WTC11 (cell line): Measurements from ENCODE around the gene SSX4B.
"Not testable (repeated sequence)": the region's sequence is repeated elsewhere in the genome, so short reads cannot be mapped to it uniquely, and the experiment has no call there.

ENCODE experiments used
- ATF2 ChIP-seq: sonication (generic); formaldehyde crosslinking; IDR thresholded peaks from 2 replicates; pipeline ENCODE4 v1.8.1; 2022; ENCODE audit warnings: low read depth, missing genetic modification reagents, borderline replicate concordance
- CREM ChIP-seq: sonication (generic); formaldehyde crosslinking; IDR thresholded peaks from 2 replicates; pipeline ENCODE4 v1.8.1; 2022; ENCODE audit warnings: mild to moderate bottlenecking, missing genetic modification reagents, moderate library complexity
- CTCF ChIP-seq: fragments of 200-600 bp; IDR thresholded peaks from 2 replicates; pipeline ENCODE4 v1.8.0; 2022; ENCODE audit warnings: antibody characterized with exemption
- FOXK1 ChIP-seq: sonication (generic); formaldehyde crosslinking; IDR thresholded peaks from 2 replicates; pipeline ENCODE4 v1.8.0; 2022; ENCODE audit warnings: mild to moderate bottlenecking, moderate library complexity, missing genetic modification reagents
- MAX ChIP-seq: sonication (generic); formaldehyde crosslinking; IDR thresholded peaks from 2 replicates; pipeline ENCODE4 v1.8.0; 2022; ENCODE audit warnings: mild to moderate bottlenecking, missing genetic modification reagents
- NFATC4 ChIP-seq: fragments of 250-450 bp; sonication (Bioruptor Pico); IDR thresholded peaks from 2 replicates; pipeline ENCODE4 v1.9.0; 2021; ENCODE audit warnings: mild to moderate bottlenecking
- RELA ChIP-seq: sonication (generic); formaldehyde crosslinking; IDR thresholded peaks from 2 replicates; pipeline ENCODE4 v1.8.1; 2022; ENCODE audit warnings: missing genetic modification reagents, mild to moderate bottlenecking, borderline replicate concordance
- TEAD4 ChIP-seq: sonication (generic); formaldehyde crosslinking; IDR thresholded peaks from 2 replicates; pipeline ENCODE4 v1.8.0; 2022; ENCODE audit warnings: mild to moderate bottlenecking, missing genetic modification reagents
- ZSCAN18 ChIP-seq: fragments of 250-450 bp; sonication (Bioruptor Pico); IDR thresholded peaks from 2 replicates; pipeline ENCODE4 v2.1.2; 2022; ENCODE audit warnings: mild to moderate bottlenecking, moderate library complexity

GRCh38 chrX:48367717-48368408, 43.9 kb downstream of the SSX4B start:
- not testable (repeated sequence) for TF ChIP-seq CTCF; ATF2 (CRISPR knock-in tag); NFATC4 (CRISPR knock-in tag); ZSCAN18 (CRISPR knock-in tag); CREM (CRISPR knock-in tag); MAX (CRISPR knock-in tag); RELA (CRISPR knock-in tag); FOXK1 (CRISPR knock-in tag); TEAD4 (CRISPR knock-in tag)
